ENCODE results near the gene FGD4.
"Not testable (repeated sequence)": the region's sequence is repeated elsewhere in the genome, so short reads cannot be mapped to it uniquely, and the experiment has no call there.

DNA sequence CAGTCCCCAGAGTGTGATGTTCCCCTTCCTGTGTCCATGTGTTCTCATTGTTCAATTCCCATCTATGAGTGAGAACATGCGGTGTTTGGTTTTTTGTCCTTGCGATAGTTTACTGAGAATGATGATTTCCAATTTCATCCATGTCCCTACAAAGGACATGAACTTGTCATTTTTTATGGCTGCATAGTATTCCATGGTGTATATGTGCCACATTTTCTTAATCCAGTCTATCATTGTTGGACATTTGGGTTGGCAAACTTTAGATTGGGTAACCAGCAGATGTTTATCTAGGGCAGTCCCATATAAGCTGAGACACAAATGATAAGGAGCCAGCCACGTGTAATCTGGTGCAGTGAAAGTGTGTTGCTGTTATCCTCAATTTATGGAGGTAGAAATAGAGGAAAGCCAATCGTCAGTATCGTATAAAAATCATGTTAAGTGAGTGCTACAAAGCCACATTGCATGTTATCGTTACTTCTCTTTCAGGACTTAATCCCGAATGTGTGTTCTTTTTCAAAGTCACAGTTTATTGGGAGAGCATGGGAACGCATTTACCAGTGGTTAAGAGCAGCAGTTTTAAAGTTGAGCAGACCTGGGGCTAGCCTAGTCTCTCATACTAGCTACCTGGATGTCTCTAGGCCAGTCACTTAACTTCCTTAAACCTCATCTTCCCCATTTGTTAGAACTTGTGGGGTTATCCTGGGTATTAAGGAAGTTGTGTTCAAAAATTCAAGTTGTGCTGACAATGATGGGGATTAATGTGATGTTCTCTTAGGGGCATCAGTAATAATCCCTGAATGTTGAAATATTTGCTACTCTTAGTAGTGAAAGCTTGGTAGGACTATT, 108.0 kb downstream of the FGD4 start:
- not testable (repeated sequence) for TF ChIP-seq POLR2A (IDR thresholded peaks at IDR 0.05; ENCODE audit: low read depth, low read length); POLR2AphosphoS5 (IDR thresholded peaks at IDR 0.05; ENCODE audit: insufficient read depth, low read depth, low read length)

Data from endothelial cell of umbilical vein (primary cell).